Smooth muscle cell (in vitro differentiated cells): ENCODE results near the gene TRAFD1. TPM values are rescaled to one million over a fixed set of nuclear protein-coding genes. Genes with fewer than 3 reads are reported as not detected.

ENCODE experiments used
- DNase-seq: peaks from one replicate; lab custom pipeline; 2025; ENCODE audit not compliant: unreplicated experiment; lab: John Stamatoyannopoulos, UW
- H2AFZ ChIP-seq: fragments of 200-600 bp; sonication (generic); 2 replicates; pipeline ENCODE4 v1.6.0; 2016; ENCODE audit warnings: antibody characterized with exemption, low read depth, mild to moderate bottlenecking
- H3F3A ChIP-seq: fragments of 200-600 bp; sonication (generic); 2 replicates; pipeline ENCODE4 v1.6.0; 2017; ENCODE audit warnings: antibody characterized with exemption, low read depth
- H3K27ac ChIP-seq: fragments of 200-600 bp; sonication (generic); 2 replicates; pipeline ENCODE4 v1.5.1; 2016; ENCODE audit warnings: low read depth, mild to moderate bottlenecking
- H3K27me3 ChIP-seq: fragments of 200-600 bp; sonication (generic); 2 replicates; pipeline ENCODE4 v1.6.1; 2016; ENCODE audit warnings: low read depth, mild to moderate bottlenecking
- H3K36me3 ChIP-seq: fragments of 200-600 bp; sonication (generic); 2 replicates; pipeline ENCODE4 v1.5.1; 2016; ENCODE audit warnings: low read depth
- H3K4me1 ChIP-seq: fragments of 200-600 bp; sonication (generic); 2 replicates; pipeline ENCODE4 v1.5.1; 2016; ENCODE audit warnings: low read depth
- H3K4me2 ChIP-seq: fragments of 200-600 bp; sonication (generic); 2 replicates; pipeline ENCODE4 v1.6.0; 2016; ENCODE audit warnings: mild to moderate bottlenecking
- H3K4me3 ChIP-seq: fragments of 200-600 bp; sonication (generic); 2 replicates; pipeline ENCODE4 v1.5.1; 2016; ENCODE audit warnings: mild to moderate bottlenecking
- H3K79me2 ChIP-seq: fragments of 200-600 bp; sonication (generic); 2 replicates; pipeline ENCODE4 v1.6.0; 2016; ENCODE audit warnings: low read depth, mild to moderate bottlenecking
- H3K9ac ChIP-seq: fragments of 200-600 bp; sonication (generic); 2 replicates; pipeline ENCODE4 v1.6.0; 2016; ENCODE audit warnings: low read depth
- H3K9me3 ChIP-seq: fragments of 200-600 bp; sonication (generic); replicated peaks from 2 replicates; pipeline ENCODE4 v1.5.1; 2016; ENCODE audit warnings: low read depth
- H4K20me1 ChIP-seq: fragments of 200-600 bp; sonication (generic); 2 replicates; pipeline ENCODE4 v1.6.0; 2016; ENCODE audit warnings: low read depth
- WGBS: methylation state at CpG from one replicate; pipeline ENCODE4 v1.1.7; 2016; ENCODE audit warnings: low lambda C conversion rate; 5-methylcytosine and 5-hydroxymethylcytosine counted together
- polyA plus RNA-seq: library from polyadenylated mRNA; unstranded; fragments of >200 nt; fragmentation: Nextera tagmentation; extraction: Ambion mirVana; gene quantifications from 2 replicates; pipeline ENCODE4 v1.2.1, GENCODE V29; 2016
- total RNA-seq: library from RNA; depleted of rRNA; stranded (reverse); fragments of >200 nt; gene quantifications from 2 replicates; pipeline ENCODE4 v1.2.3, GENCODE V29; 2014
- TF ChIP-seq, protein P1 (sequence below): fragments of 200-600 bp; sonication (generic); IDR thresholded peaks from 2 replicates; pipeline ENCODE4 v1.5.1; 2017; ENCODE audit warnings: borderline replicate concordance, mild to moderate bottlenecking, antibody characterized with exemption; ENCODE audit not compliant: insufficient read depth, poor library complexity, severe bottlenecking

Gene TRAFD1
- total and polyA plus RNA-seq, 2 experiments from 2014 or later, result 30.2 to 44.8 TPM

- no peaks in the 10 kb centered on the region for H3K27me3 ChIP-seq
- H3K9ac ChIP-seq, result peak overlapping the region; percentile 19
- H3K4me2 ChIP-seq, result peak overlapping the region; percentile 83
- H3K4me1 ChIP-seq, result peaks cover 8% of the 10 kb centered on the region
- peak overlapping the region; percentile 85 for H3K27ac ChIP-seq
- peak overlapping the region; percentile 25 for H3K4me3 ChIP-seq
- no peaks in the 10 kb centered on the region for H3K36me3 ChIP-seq
- peak; percentile 10 for DNase-seq
- WGBS, result 46% methylated on average over 6 of the region's 7 CpGs
- no peaks in the 10 kb centered on the region for H4K20me1 ChIP-seq
- peaks cover 6% of the 10 kb centered on the region for H3F3A ChIP-seq
- TF ChIP-seq, protein P1, sequence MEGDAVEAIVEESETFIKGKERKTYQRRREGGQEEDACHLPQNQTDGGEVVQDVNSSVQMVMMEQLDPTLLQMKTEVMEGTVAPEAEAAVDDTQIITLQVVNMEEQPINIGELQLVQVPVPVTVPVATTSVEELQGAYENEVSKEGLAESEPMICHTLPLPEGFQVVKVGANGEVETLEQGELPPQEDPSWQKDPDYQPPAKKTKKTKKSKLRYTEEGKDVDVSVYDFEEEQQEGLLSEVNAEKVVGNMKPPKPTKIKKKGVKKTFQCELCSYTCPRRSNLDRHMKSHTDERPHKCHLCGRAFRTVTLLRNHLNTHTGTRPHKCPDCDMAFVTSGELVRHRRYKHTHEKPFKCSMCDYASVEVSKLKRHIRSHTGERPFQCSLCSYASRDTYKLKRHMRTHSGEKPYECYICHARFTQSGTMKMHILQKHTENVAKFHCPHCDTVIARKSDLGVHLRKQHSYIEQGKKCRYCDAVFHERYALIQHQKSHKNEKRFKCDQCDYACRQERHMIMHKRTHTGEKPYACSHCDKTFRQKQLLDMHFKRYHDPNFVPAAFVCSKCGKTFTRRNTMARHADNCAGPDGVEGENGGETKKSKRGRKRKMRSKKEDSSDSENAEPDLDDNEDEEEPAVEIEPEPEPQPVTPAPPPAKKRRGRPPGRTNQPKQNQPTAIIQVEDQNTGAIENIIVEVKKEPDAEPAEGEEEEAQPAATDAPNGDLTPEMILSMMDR, result no peak
- no peaks in the 10 kb centered on the region for H3K79me2 ChIP-seq
- peak overlapping the region; percentile 78 for H2AFZ ChIP-seq
- no peaks in the 10 kb centered on the region for H3K9me3 ChIP-seq
Measured at GRCh38 chr12:112116232-112117060, 8.9 kb upstream of the TRAFD1 start.

GRCh38 chr12:112117685-112118084 lies 7.7 kb upstream of the TRAFD1 start:
- WGBS, result 84% methylated on average over 8 of the region's 8 CpGs
- Histone ChIP-seq H4K20me1 (no peaks in the 10 kb centered on the region), H3K4me1 (peaks cover 8% of the 10 kb centered on the region), H3K4me3 (no peak overlapping the region), H3K9me3 (no peaks in the 10 kb centered on the region), H3K9ac (no peak overlapping the region), H3K27me3 (no peaks in the 10 kb centered on the region), H3K79me2 (no peaks in the 10 kb centered on the region), H3F3A (peaks cover 8% of the 10 kb centered on the region), H2AFZ (no peak overlapping the region), H3K36me3 (no peaks in the 10 kb centered on the region), H3K4me2 (no peak overlapping the region), H3K27ac (peak overlapping the region; percentile 85)
- TF ChIP-seq, protein P1, result no peak
- no peak for DNase-seq

GRCh38 chr12:112121780-112122565 lies 3.4 kb upstream of the TRAFD1 start:
- peaks cover 8% of the 10 kb centered on the region for H3F3A ChIP-seq
- peak; percentile 17 for DNase-seq
- 55% methylated on average over 11 of the region's 11 CpGs for WGBS
- H3K9ac ChIP-seq, result no peak overlapping the region
- peaks cover 16% of the 10 kb centered on the region for H3K4me1 ChIP-seq
- H3K4me3 ChIP-seq, result no peak overlapping the region
- H3K27me3 ChIP-seq, result no peaks in the 10 kb centered on the region
- no peaks in the 10 kb centered on the region for H3K36me3 ChIP-seq
- peak overlapping the region; percentile 77 for H3K27ac ChIP-seq
- peak overlapping the region; percentile 56 for H3K4me2 ChIP-seq
- H2AFZ ChIP-seq, result no peak overlapping the region
- TF ChIP-seq, protein P1, result no peak
- no peaks in the 10 kb centered on the region for H3K9me3 ChIP-seq
- H4K20me1 ChIP-seq, result peaks cover 14% of the 10 kb centered on the region
- peaks cover 13% of the 10 kb centered on the region for H3K79me2 ChIP-seq
